H9 (cell line): Measurements from ENCODE around the gene FBXL13. TPM values are rescaled to one million over a fixed set of nuclear protein-coding genes. Genes with fewer than 3 reads are reported as not detected.

Experiments
- DNase-seq: peaks from one replicate; pipeline ENCODE4 v3.0.0-alpha.2; 2017
- H2AFZ ChIP-seq: one replicate; pipeline ENCODE4 v1.6.1; 2013; ENCODE audit warnings: mild to moderate bottlenecking, low read length, control low read depth, moderate library complexity
- H2AK5ac ChIP-seq: 2 replicates; pipeline ENCODE4 v1.6.1; 2013; ENCODE audit warnings: low read length, control low read depth, mixed read lengths; ENCODE audit not compliant: insufficient read length
- H2BK120ac ChIP-seq: one replicate; pipeline ENCODE4 v1.6.1; 2013; ENCODE audit warnings: low read depth, mild to moderate bottlenecking, low read length, control low read depth, inconsistent platforms; ENCODE audit not compliant: poor library complexity, severe bottlenecking
- H2BK12ac ChIP-seq: 2 replicates; pipeline ENCODE4 v1.6.1; 2013; ENCODE audit warnings: low read length, control low read depth, mixed read lengths, low read depth; ENCODE audit not compliant: insufficient read length
- H2BK15ac ChIP-seq: 2 replicates; pipeline ENCODE4 v1.6.1; 2013; ENCODE audit warnings: low read depth, low read length, control low read depth
- H2BK20ac ChIP-seq: one replicate; pipeline ENCODE4 v1.6.1; 2013; ENCODE audit warnings: low read depth, mild to moderate bottlenecking, low read length, control low read depth, inconsistent platforms; ENCODE audit not compliant: poor library complexity, severe bottlenecking
- H2BK5ac ChIP-seq: 2 replicates; pipeline ENCODE4 v1.6.1; 2013; ENCODE audit warnings: low read length, control low read depth, mixed read lengths; ENCODE audit not compliant: insufficient read length
- H3K14ac ChIP-seq: 2 replicates; pipeline ENCODE4 v1.6.1; 2013; ENCODE audit warnings: low read length, control low read depth; ENCODE audit not compliant: insufficient read depth
- H3K18ac ChIP-seq: 2 replicates; pipeline ENCODE4 v1.6.1; 2013; ENCODE audit warnings: low read depth, mild to moderate bottlenecking, mixed read lengths, low read length, control low read depth; ENCODE audit not compliant: insufficient read length
- H3K23ac ChIP-seq: 2 replicates; pipeline ENCODE4 v1.6.1; 2013; ENCODE audit warnings: low read length, control low read depth, mixed read lengths, low read depth; ENCODE audit not compliant: insufficient read length
- H3K23me2 ChIP-seq: 2 replicates; pipeline ENCODE4 v1.6.1; 2013; ENCODE audit warnings: low read depth, mild to moderate bottlenecking, mixed read lengths, low read length, control low read depth; ENCODE audit not compliant: insufficient read length, poor library complexity, severe bottlenecking
- H3K27ac ChIP-seq: 2 replicates; pipeline ENCODE4 v1.5.1; 2013; ENCODE audit warnings: low read length, control low read depth, mixed read lengths, low read depth; ENCODE audit not compliant: insufficient read length
- H3K27me3 ChIP-seq: 2 replicates; pipeline ENCODE4 v1.6.1; 2013; ENCODE audit warnings: low read length, control low read depth, inconsistent platforms; ENCODE audit not compliant: insufficient read depth
- H3K4ac ChIP-seq: 2 replicates; pipeline ENCODE4 v1.6.1; 2013; ENCODE audit warnings: low read depth, mild to moderate bottlenecking, control low read depth, inconsistent platforms, low read length, moderate library complexity
- H3K4me1 ChIP-seq: 2 replicates; pipeline ENCODE4 v1.6.1; 2013; ENCODE audit warnings: low read length, control low read depth, inconsistent platforms; ENCODE audit not compliant: insufficient read depth
- H3K4me2 ChIP-seq: 2 replicates; pipeline ENCODE4 v1.6.1; 2013; ENCODE audit warnings: low read length, control low read depth, mixed read lengths; ENCODE audit not compliant: insufficient read length, insufficient read depth
- H3K56ac ChIP-seq: 2 replicates; pipeline ENCODE4 v1.6.1; 2013; ENCODE audit warnings: low read depth, mild to moderate bottlenecking, mixed read lengths, low read length, control low read depth; ENCODE audit not compliant: insufficient read length
- H3K79me1 ChIP-seq: 2 replicates; pipeline ENCODE4 v1.6.1; 2013; ENCODE audit warnings: low read depth, mild to moderate bottlenecking, moderate library complexity, low read length, control low read depth, inconsistent platforms; ENCODE audit not compliant: insufficient read depth, poor library complexity, severe bottlenecking
- H3K79me2 ChIP-seq: 2 replicates; pipeline ENCODE4 v1.6.1; 2013; ENCODE audit warnings: low read length, control low read depth, inconsistent platforms; ENCODE audit not compliant: insufficient read depth
- H3K9ac ChIP-seq: 2 replicates; pipeline ENCODE4 v1.6.1; 2013; ENCODE audit warnings: low read length, control low read depth, mixed read lengths; ENCODE audit not compliant: insufficient read length; ENCODE audit errors: extremely low read depth
- H3K9me3 ChIP-seq: one replicate; pipeline ENCODE4 v1.6.1; 2013; ENCODE audit warnings: low read depth, low read length, inconsistent platforms; ENCODE audit not compliant: control insufficient read depth
- H3T11ph ChIP-seq: one replicate; pipeline ENCODE4 v1.6.1; 2013; ENCODE audit warnings: mild to moderate bottlenecking, low read length, control low read depth, inconsistent platforms
- H4K20me1 ChIP-seq: one replicate; pipeline ENCODE4 v1.6.1; 2013; ENCODE audit not compliant: control insufficient read depth, insufficient read length, insufficient read depth
- H4K5ac ChIP-seq: 2 replicates; pipeline ENCODE4 v1.6.1; 2013; ENCODE audit warnings: low read depth, mild to moderate bottlenecking, mixed read lengths, low read length, control low read depth; ENCODE audit not compliant: insufficient read length
- H4K8ac ChIP-seq: replicated peaks from 2 replicates; pipeline ENCODE4 v1.6.1; 2013; ENCODE audit warnings: low read length, control low read depth, mixed read lengths, low read depth; ENCODE audit not compliant: insufficient read length
- H4K91ac ChIP-seq: 2 replicates; pipeline ENCODE4 v1.6.1; 2013; ENCODE audit warnings: low read depth, mild to moderate bottlenecking, moderate library complexity, mixed read lengths, low read length, control low read depth; ENCODE audit not compliant: insufficient read length
- H3K27ac Mint-ChIP-seq, 3 experiments: 2 replicates in 2 of 3; 3 replicates in 1 of 3; pipeline ENCODE4 v1.8.0; 2020 to 2021; ENCODE audit warnings: mixed read lengths in 3 of 3, mild to moderate bottlenecking in 1 of 3, moderate library complexity in 1 of 3
- H3K27me3 Mint-ChIP-seq: 2 replicates; pipeline ENCODE4 v1.8.0; 2021; ENCODE audit warnings: low read depth, mild to moderate bottlenecking, moderate library complexity, mixed read lengths
- H3K36me3 Mint-ChIP-seq, 3 experiments: 2 replicates in 2 of 3; 3 replicates in 1 of 3; pipeline ENCODE4 v1.8.0; 2020 to 2021; ENCODE audit warnings: low read depth in 3 of 3, mixed read lengths in 3 of 3; ENCODE audit not compliant: insufficient read depth in 1 of 3
- H3K4me1 Mint-ChIP-seq, 2 experiments: 2 replicates each; pipeline ENCODE4 v1.8.0; 2020; ENCODE audit warnings: mixed read lengths in 2 of 2
- H3K4me3 Mint-ChIP-seq, 2 experiments: 2 replicates in 1 of 2; 3 replicates in 1 of 2; pipeline ENCODE4 v1.8.0; 2020 to 2021; ENCODE audit warnings: mild to moderate bottlenecking in 2 of 2, mixed read lengths in 2 of 2, moderate library complexity in 1 of 2
- H3K9me3 Mint-ChIP-seq, 2 experiments: 2 replicates in 1 of 2; 3 replicates in 1 of 2; pipeline ENCODE4 v1.8.0; 2020; ENCODE audit warnings: mild to moderate bottlenecking in 2 of 2, mixed read lengths in 2 of 2, moderate library complexity in 1 of 2
- total RNA-seq: library from RNA; stranded (reverse); gene quantifications from 2 replicates; pipeline ENCODE4 v1.2.1, GENCODE V29; 2021
- TF ChIP-seq, protein P1 (sequence below): fragments of 200-600 bp; sonication (generic); conservative IDR thresholded peaks from 3 replicates; pipeline ENCODE4 v1.8.0; 2021; ENCODE audit warnings: antibody characterized with exemption, mild to moderate bottlenecking

Gene FBXL13
- total RNA-seq, 1 experiment from 2014 or later: 4.4 TPM

DNA sequence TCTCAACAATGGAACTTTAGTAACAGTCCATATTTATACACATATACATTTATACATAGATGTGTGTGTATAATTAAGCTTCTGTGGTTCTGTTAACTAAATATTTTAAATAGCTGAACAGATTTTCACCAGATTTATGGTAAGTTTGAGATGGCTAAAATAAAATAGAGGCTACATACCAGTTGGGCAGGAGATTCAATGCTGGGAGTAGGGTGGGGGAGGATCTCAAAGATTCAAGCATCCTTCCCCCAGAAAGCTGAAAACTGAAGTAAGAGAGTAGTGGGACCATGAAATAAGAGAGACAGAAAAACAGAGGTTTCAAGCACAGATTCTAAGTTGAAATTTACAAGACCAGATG is 147.8 kb downstream of the FBXL13 start:
- H3K4me3 Mint-ChIP-seq: no peak overlapping the region
- Histone ChIP-seq H3K4me2 (no peak overlapping the region), H3K18ac (no peak overlapping the region), H4K20me1 (no peaks in the 10 kb centered on the region), H4K91ac (no peak overlapping the region), H2AK5ac (no peak overlapping the region), H3K79me1 (no peaks in the 10 kb centered on the region), H3K27me3 (no peaks in the 10 kb centered on the region), H3K9me3 (no peaks in the 10 kb centered on the region), H3K79me2 (no peaks in the 10 kb centered on the region), H3K4me1 (no peaks in the 10 kb centered on the region; the same call in 1 of the 2 replicates), H2AFZ (no peak overlapping the region), H3K23ac (no peak overlapping the region), H3K56ac (no peak overlapping the region), H2BK15ac (no peak overlapping the region), H2BK20ac (no peak overlapping the region), H3T11ph (no peak overlapping the region), H2BK12ac (no peak overlapping the region), H3K9ac (no peak overlapping the region), H2BK120ac (no peak overlapping the region), H3K27ac (no peak overlapping the region), H4K5ac (no peak overlapping the region), H3K23me2 (no peaks in the 10 kb centered on the region), H2BK5ac (no peak overlapping the region), H3K14ac (no peak overlapping the region), H3K4ac (no peak overlapping the region), H4K8ac (no peak overlapping the region)
- TF ChIP-seq, protein P1, sequence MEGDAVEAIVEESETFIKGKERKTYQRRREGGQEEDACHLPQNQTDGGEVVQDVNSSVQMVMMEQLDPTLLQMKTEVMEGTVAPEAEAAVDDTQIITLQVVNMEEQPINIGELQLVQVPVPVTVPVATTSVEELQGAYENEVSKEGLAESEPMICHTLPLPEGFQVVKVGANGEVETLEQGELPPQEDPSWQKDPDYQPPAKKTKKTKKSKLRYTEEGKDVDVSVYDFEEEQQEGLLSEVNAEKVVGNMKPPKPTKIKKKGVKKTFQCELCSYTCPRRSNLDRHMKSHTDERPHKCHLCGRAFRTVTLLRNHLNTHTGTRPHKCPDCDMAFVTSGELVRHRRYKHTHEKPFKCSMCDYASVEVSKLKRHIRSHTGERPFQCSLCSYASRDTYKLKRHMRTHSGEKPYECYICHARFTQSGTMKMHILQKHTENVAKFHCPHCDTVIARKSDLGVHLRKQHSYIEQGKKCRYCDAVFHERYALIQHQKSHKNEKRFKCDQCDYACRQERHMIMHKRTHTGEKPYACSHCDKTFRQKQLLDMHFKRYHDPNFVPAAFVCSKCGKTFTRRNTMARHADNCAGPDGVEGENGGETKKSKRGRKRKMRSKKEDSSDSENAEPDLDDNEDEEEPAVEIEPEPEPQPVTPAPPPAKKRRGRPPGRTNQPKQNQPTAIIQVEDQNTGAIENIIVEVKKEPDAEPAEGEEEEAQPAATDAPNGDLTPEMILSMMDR: no peak
- H3K4me1 Mint-ChIP-seq: peaks cover 27 to 29% of the 10 kb centered on the region in 2 experiments
- H3K36me3 Mint-ChIP-seq: peaks cover 0 to 8% (median 0%) of the 10 kb centered on the region in 3 experiments; a peak in 2 of 7 replicates
- DNase-seq: no peak
- H3K27ac Mint-ChIP-seq: peak overlapping the region in 1 of 3 experiments; percentile 28; a peak in 1 of 7 replicates
- no peaks in the 10 kb centered on the region for H3K27me3 Mint-ChIP-seq
- H3K9me3 Mint-ChIP-seq: no peaks in the 10 kb centered on the region
